WTC11 (cell line): ENCODE measurements around the gene COL4A6. TPM values are rescaled to one million over a fixed set of nuclear protein-coding genes. Genes with fewer than 3 reads are reported as not detected.

Experiments used
- ATAC-seq: fragments of 200-7000 bp; cut with Tn5 transposase; 2 replicates; pipeline ENCODE4 v1.10.0; 2021; ENCODE audit warnings: mild to moderate bottlenecking, moderate library complexity
- CTCF ChIA-PET: fragments of 300-600 bp; sonication (Branson Sonifier 250); formaldehyde crosslinking; loops from one replicate; lab custom pipeline; 2021; ENCODE audit warnings: antibody characterized with exemption; lab: Charles Lee
- POLR2A ChIA-PET: fragments of 350-600 bp; sonication (Branson Sonifier 250); formaldehyde crosslinking; loops from one replicate; lab custom pipeline; 2021; ENCODE audit warnings: antibody characterized with exemption; lab: Charles Lee
- DNase-seq: peaks from one replicate; pipeline ENCODE4 v3.0.0; 2021; ENCODE audit warnings: low spot score
- H3K27ac Mint-ChIP-seq: 2 replicates; pipeline ENCODE4 v1.8.0; 2021; ENCODE audit warnings: mixed read lengths
- H3K27me3 Mint-ChIP-seq: 2 replicates; pipeline ENCODE4 v1.8.0; 2021; ENCODE audit warnings: low read depth, mild to moderate bottlenecking, moderate library complexity, mixed read lengths
- H3K36me3 Mint-ChIP-seq: 2 replicates; pipeline ENCODE4 v1.8.0; 2021; ENCODE audit warnings: mixed read lengths
- H3K4me1 Mint-ChIP-seq: 2 replicates; pipeline ENCODE4 v1.8.0; 2022; ENCODE audit warnings: mixed read lengths
- H3K4me3 Mint-ChIP-seq: 2 replicates; pipeline ENCODE4 v1.8.0; 2021; ENCODE audit warnings: mild to moderate bottlenecking, moderate library complexity, mixed read lengths
- H3K9me3 Mint-ChIP-seq: 2 replicates; pipeline ENCODE4 v1.8.0; 2021; ENCODE audit warnings: mixed read lengths
- E2F1 ChIP-seq: sonication (generic); formaldehyde crosslinking; IDR thresholded peaks from 2 replicates; pipeline ENCODE4 v1.8.0; 2022; ENCODE audit warnings: mild to moderate bottlenecking, missing genetic modification reagents
- GABPB1 ChIP-seq: sonication (generic); formaldehyde crosslinking; IDR thresholded peaks from 2 replicates; pipeline ENCODE4 v1.8.1; 2023; ENCODE audit warnings: mild to moderate bottlenecking, missing genetic modification reagents
- HMGA2 ChIP-seq: fragments of 250-450 bp; sonication (Bioruptor Pico); IDR thresholded peaks from 2 replicates; pipeline ENCODE4 v1.4.0; 2021; ENCODE audit warnings: mild to moderate bottlenecking, moderate library complexity
- MXD4 ChIP-seq: fragments of 250-450 bp; sonication (Bioruptor Pico); IDR thresholded peaks from 2 replicates; pipeline ENCODE4 v1.8.0; 2021; ENCODE audit warnings: mild to moderate bottlenecking, moderate library complexity, borderline replicate concordance
- SOX15 ChIP-seq: fragments of 250-450 bp; sonication (Bioruptor Pico); IDR thresholded peaks from 2 replicates; pipeline ENCODE4 v1.9.0; 2021; ENCODE audit warnings: mild to moderate bottlenecking
- ZNF263 ChIP-seq: sonication (generic); formaldehyde crosslinking; IDR thresholded peaks from 2 replicates; pipeline ENCODE4 v1.8.1; 2022; ENCODE audit warnings: low read depth, mild to moderate bottlenecking, moderate library complexity, missing genetic modification reagents
- total RNA-seq: library from RNA; stranded (reverse); gene quantifications from 3 replicates; pipeline ENCODE4 v1.2.3, GENCODE V29; 2021
- TF ChIP-seq, protein P1 (sequence below): sonication (generic); formaldehyde crosslinking; IDR thresholded peaks from 2 replicates; pipeline ENCODE4 v1.8.1; 2023; ENCODE audit warnings: mild to moderate bottlenecking, missing genetic modification reagents
- TF ChIP-seq, protein P2 (sequence below): sonication (generic); formaldehyde crosslinking; IDR thresholded peaks from 2 replicates; pipeline ENCODE4 v1.8.1; 2023; ENCODE audit warnings: mild to moderate bottlenecking, missing genetic modification reagents, borderline replicate concordance
- TF ChIP-seq, protein P3 (sequence below): fragments of 250-450 bp; sonication (Bioruptor Pico); IDR thresholded peaks from 2 replicates; pipeline ENCODE4 v2.1.2; 2022; ENCODE audit warnings: mild to moderate bottlenecking, moderate library complexity
- TF ChIP-seq, protein P4 (sequence below): sonication (generic); formaldehyde crosslinking; IDR thresholded peaks from 2 replicates; pipeline ENCODE4 v1.8.0; 2023; ENCODE audit warnings: missing genetic modification reagents, mild to moderate bottlenecking, borderline replicate concordance
- TF ChIP-seq, protein P5 (sequence below): sonication (generic); formaldehyde crosslinking; IDR thresholded peaks from 2 replicates; pipeline ENCODE4 v1.8.1; 2022; ENCODE audit warnings: missing genetic modification reagents, borderline replicate concordance
- TF ChIP-seq, protein P6 (sequence below): sonication (generic); formaldehyde crosslinking; IDR thresholded peaks from 2 replicates; pipeline ENCODE4 v1.8.0; 2022; ENCODE audit warnings: mild to moderate bottlenecking, missing genetic modification reagents
- TF ChIP-seq, protein P7 (sequence below): fragments of 250-450 bp; sonication (Bioruptor Pico); IDR thresholded peaks from 2 replicates; pipeline ENCODE4 v1.9.0; 2021; ENCODE audit warnings: mild to moderate bottlenecking
- TF ChIP-seq, protein P8 (sequence below): sonication (generic); formaldehyde crosslinking; IDR thresholded peaks from 2 replicates; pipeline ENCODE4 v1.8.1; 2022; ENCODE audit warnings: low read depth, mild to moderate bottlenecking, moderate library complexity, missing genetic modification reagents, borderline replicate concordance
- TF ChIP-seq, protein P9 (sequence below): sonication (generic); formaldehyde crosslinking; IDR thresholded peaks from 2 replicates; pipeline ENCODE4 v1.8.0; 2022; ENCODE audit warnings: mild to moderate bottlenecking, missing genetic modification reagents

Gene COL4A6
- total RNA-seq, 1 experiment from 2014 or later: 15.2 TPM

- ChIA-PET POLR2A (no interaction called here), CTCF (no interaction called here)
- Mint-ChIP-seq H3K9me3 (peaks cover 15% of the 10 kb centered on the region), H3K4me1 (no peaks in the 10 kb centered on the region), H3K27me3 (no peaks in the 10 kb centered on the region), H3K27ac (no peak overlapping the region), H3K4me3 (no peak overlapping the region), H3K36me3 (peaks cover 8% of the 10 kb centered on the region)
- TF ChIP-seq SOX15 (CRISPR knock-in tag): no peak
- TF ChIP-seq, protein P1, sequence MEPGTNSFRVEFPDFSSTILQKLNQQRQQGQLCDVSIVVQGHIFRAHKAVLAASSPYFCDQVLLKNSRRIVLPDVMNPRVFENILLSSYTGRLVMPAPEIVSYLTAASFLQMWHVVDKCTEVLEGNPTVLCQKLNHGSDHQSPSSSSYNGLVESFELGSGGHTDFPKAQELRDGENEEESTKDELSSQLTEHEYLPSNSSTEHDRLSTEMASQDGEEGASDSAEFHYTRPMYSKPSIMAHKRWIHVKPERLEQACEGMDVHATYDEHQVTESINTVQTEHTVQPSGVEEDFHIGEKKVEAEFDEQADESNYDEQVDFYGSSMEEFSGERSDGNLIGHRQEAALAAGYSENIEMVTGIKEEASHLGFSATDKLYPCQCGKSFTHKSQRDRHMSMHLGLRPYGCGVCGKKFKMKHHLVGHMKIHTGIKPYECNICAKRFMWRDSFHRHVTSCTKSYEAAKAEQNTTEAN (CRISPR knock-in tag): no peak
- ATAC-seq: no peak
- DNase-seq: no peak
Measured at GRCh38 chrX:108292053-108292452, 146.2 kb downstream of the COL4A6 start.

- no peaks in the 10 kb centered on the region for H3K9me3 Mint-ChIP-seq
- ChIA-PET POLR2A (no interaction called here), CTCF (interaction anchor here (1.1 kb wide), 1 partner anchor 62 kb away, joined by 4 read pairs; no protein-coding TSS in a partner anchor)
- no peaks in the 10 kb centered on the region for H3K27me3 Mint-ChIP-seq
- no peak overlapping the region for H3K4me3 Mint-ChIP-seq
- TF ChIP-seq, protein P2, sequence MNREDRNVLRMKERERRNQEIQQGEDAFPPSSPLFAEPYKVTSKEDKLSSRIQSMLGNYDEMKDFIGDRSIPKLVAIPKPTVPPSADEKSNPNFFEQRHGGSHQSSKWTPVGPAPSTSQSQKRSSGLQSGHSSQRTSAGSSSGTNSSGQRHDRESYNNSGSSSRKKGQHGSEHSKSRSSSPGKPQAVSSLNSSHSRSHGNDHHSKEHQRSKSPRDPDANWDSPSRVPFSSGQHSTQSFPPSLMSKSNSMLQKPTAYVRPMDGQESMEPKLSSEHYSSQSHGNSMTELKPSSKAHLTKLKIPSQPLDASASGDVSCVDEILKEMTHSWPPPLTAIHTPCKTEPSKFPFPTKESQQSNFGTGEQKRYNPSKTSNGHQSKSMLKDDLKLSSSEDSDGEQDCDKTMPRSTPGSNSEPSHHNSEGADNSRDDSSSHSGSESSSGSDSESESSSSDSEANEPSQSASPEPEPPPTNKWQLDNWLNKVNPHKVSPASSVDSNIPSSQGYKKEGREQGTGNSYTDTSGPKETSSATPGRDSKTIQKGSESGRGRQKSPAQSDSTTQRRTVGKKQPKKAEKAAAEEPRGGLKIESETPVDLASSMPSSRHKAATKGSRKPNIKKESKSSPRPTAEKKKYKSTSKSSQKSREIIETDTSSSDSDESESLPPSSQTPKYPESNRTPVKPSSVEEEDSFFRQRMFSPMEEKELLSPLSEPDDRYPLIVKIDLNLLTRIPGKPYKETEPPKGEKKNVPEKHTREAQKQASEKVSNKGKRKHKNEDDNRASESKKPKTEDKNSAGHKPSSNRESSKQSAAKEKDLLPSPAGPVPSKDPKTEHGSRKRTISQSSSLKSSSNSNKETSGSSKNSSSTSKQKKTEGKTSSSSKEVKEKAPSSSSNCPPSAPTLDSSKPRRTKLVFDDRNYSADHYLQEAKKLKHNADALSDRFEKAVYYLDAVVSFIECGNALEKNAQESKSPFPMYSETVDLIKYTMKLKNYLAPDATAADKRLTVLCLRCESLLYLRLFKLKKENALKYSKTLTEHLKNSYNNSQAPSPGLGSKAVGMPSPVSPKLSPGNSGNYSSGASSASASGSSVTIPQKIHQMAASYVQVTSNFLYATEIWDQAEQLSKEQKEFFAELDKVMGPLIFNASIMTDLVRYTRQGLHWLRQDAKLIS (CRISPR knock-in tag): no peak
- TF ChIP-seq, protein P3, sequence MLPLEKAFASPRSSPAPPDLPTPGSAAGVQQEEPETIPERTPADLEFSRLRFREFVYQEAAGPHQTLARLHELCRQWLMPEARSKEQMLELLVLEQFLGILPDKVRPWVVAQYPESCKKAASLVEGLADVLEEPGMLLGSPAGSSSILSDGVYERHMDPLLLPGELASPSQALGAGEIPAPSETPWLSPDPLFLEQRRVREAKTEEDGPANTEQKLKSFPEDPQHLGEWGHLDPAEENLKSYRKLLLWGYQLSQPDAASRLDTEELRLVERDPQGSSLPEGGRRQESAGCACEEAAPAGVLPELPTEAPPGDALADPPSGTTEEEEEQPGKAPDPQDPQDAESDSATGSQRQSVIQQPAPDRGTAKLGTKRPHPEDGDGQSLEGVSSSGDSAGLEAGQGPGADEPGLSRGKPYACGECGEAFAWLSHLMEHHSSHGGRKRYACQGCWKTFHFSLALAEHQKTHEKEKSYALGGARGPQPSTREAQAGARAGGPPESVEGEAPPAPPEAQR (CRISPR knock-in tag): no peak
- no peak for TF ChIP-seq HMGA2 (CRISPR knock-in tag)
- TF ChIP-seq, protein P4, sequence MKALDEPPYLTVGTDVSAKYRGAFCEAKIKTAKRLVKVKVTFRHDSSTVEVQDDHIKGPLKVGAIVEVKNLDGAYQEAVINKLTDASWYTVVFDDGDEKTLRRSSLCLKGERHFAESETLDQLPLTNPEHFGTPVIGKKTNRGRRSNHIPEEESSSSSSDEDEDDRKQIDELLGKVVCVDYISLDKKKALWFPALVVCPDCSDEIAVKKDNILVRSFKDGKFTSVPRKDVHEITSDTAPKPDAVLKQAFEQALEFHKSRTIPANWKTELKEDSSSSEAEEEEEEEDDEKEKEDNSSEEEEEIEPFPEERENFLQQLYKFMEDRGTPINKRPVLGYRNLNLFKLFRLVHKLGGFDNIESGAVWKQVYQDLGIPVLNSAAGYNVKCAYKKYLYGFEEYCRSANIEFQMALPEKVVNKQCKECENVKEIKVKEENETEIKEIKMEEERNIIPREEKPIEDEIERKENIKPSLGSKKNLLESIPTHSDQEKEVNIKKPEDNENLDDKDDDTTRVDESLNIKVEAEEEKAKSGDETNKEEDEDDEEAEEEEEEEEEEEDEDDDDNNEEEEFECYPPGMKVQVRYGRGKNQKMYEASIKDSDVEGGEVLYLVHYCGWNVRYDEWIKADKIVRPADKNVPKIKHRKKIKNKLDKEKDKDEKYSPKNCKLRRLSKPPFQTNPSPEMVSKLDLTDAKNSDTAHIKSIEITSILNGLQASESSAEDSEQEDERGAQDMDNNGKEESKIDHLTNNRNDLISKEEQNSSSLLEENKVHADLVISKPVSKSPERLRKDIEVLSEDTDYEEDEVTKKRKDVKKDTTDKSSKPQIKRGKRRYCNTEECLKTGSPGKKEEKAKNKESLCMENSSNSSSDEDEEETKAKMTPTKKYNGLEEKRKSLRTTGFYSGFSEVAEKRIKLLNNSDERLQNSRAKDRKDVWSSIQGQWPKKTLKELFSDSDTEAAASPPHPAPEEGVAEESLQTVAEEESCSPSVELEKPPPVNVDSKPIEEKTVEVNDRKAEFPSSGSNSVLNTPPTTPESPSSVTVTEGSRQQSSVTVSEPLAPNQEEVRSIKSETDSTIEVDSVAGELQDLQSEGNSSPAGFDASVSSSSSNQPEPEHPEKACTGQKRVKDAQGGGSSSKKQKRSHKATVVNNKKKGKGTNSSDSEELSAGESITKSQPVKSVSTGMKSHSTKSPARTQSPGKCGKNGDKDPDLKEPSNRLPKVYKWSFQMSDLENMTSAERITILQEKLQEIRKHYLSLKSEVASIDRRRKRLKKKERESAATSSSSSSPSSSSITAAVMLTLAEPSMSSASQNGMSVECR (CRISPR knock-in tag): no peak
- TF ChIP-seq, protein P5, sequence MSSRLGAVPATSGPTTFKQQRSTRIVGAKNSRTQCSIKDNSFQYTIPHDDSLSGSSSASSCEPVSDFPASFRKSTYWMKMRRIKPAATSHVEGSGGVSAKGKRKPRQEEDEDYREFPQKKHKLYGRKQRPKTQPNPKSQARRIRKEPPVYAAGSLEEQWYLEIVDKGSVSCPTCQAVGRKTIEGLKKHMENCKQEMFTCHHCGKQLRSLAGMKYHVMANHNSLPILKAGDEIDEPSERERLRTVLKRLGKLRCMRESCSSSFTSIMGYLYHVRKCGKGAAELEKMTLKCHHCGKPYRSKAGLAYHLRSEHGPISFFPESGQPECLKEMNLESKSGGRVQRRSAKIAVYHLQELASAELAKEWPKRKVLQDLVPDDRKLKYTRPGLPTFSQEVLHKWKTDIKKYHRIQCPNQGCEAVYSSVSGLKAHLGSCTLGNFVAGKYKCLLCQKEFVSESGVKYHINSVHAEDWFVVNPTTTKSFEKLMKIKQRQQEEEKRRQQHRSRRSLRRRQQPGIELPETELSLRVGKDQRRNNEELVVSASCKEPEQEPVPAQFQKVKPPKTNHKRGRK (CRISPR knock-in tag): no peak
- TF ChIP-seq, protein P6, sequence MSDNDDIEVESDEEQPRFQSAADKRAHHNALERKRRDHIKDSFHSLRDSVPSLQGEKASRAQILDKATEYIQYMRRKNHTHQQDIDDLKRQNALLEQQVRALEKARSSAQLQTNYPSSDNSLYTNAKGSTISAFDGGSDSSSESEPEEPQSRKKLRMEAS (CRISPR knock-in tag): no peak
- no peak for TF ChIP-seq ZNF263 (CRISPR knock-in tag)
- TF ChIP-seq, protein P7, sequence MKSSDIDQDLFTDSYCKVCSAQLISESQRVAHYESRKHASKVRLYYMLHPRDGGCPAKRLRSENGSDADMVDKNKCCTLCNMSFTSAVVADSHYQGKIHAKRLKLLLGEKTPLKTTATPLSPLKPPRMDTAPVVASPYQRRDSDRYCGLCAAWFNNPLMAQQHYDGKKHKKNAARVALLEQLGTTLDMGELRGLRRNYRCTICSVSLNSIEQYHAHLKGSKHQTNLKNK: no peak
- no peak for TF ChIP-seq MXD4 (CRISPR knock-in tag)
- TF ChIP-seq GABPB1 (CRISPR knock-in tag): no peak
- TF ChIP-seq, protein P8, sequence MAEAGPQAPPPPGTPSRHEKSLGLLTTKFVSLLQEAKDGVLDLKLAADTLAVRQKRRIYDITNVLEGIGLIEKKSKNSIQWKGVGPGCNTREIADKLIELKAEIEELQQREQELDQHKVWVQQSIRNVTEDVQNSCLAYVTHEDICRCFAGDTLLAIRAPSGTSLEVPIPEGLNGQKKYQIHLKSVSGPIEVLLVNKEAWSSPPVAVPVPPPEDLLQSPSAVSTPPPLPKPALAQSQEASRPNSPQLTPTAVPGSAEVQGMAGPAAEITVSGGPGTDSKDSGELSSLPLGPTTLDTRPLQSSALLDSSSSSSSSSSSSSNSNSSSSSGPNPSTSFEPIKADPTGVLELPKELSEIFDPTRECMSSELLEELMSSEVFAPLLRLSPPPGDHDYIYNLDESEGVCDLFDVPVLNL (CRISPR knock-in tag): no peak
- TF ChIP-seq E2F1: no peak
- TF ChIP-seq, protein P9, sequence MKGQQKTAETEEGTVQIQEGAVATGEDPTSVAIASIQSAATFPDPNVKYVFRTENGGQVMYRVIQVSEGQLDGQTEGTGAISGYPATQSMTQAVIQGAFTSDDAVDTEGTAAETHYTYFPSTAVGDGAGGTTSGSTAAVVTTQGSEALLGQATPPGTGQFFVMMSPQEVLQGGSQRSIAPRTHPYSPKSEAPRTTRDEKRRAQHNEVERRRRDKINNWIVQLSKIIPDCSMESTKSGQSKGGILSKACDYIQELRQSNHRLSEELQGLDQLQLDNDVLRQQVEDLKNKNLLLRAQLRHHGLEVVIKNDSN (CRISPR knock-in tag): no peak
- DNase-seq: no peak
- no peaks in the 10 kb centered on the region for H3K36me3 Mint-ChIP-seq
- H3K4me1 Mint-ChIP-seq: no peaks in the 10 kb centered on the region
- H3K27ac Mint-ChIP-seq: no peak overlapping the region
- no peak for ATAC-seq
Measured at GRCh38 chrX:108285918-108286317, 152.3 kb downstream of the COL4A6 start.
